GM12801 (cell line): ENCODE results near the gene CRTC1.

ENCODE experiments used
- TF ChIP-seq, protein P1 (sequence below): IDR thresholded peaks from one replicate; pipeline ENCODE4 v1.5.1; 2011; ENCODE audit warnings: control low read depth; ENCODE audit not compliant: insufficient read length; ENCODE audit errors: extremely low read depth

Gene CRTC1

GRCh38 chr19:18655173-18655844 is 28.2 kb upstream of the CRTC1 start:
- TF ChIP-seq, protein P1, sequence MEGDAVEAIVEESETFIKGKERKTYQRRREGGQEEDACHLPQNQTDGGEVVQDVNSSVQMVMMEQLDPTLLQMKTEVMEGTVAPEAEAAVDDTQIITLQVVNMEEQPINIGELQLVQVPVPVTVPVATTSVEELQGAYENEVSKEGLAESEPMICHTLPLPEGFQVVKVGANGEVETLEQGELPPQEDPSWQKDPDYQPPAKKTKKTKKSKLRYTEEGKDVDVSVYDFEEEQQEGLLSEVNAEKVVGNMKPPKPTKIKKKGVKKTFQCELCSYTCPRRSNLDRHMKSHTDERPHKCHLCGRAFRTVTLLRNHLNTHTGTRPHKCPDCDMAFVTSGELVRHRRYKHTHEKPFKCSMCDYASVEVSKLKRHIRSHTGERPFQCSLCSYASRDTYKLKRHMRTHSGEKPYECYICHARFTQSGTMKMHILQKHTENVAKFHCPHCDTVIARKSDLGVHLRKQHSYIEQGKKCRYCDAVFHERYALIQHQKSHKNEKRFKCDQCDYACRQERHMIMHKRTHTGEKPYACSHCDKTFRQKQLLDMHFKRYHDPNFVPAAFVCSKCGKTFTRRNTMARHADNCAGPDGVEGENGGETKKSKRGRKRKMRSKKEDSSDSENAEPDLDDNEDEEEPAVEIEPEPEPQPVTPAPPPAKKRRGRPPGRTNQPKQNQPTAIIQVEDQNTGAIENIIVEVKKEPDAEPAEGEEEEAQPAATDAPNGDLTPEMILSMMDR = no peak

DNA sequence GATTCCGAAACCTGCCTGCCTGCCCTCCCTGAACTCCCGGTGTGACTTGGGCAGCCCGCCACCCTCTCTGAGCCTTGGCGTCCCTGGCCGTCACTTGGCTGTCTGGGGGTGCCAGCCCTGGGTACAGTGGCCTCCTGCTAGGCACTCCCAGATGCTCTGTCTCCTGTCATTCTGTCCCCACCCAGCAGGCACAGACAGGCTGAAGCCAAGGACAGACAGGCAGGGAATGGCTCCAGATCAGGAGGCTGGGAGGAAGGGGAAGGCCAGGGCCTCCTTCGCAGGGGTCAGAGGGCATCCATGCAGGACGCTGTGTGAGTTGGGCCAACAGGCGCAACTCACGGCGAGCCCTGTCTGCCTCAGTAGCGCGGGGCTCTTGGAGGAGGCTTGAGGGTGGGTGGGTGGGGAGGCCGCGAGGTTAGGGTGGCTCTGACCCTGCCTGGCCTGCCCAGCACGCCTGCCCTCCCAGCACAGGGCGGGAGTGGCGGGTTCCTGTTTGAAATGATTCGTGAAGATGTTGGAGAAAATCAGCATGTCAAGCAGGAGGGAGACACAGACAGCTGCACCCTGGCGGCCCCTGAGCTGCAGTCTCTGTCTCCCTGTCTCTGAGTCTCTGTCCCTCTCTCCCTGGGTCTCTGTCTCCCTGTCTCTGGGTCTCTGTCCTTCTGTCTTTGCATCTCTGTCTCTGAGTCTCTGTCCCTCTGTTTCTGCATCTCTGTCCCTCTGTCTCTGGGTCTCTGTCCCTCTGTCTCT is 27.0 kb upstream of the CRTC1 start:
- TF ChIP-seq, protein P1 = no peak

GRCh38 chr19:18657590-18658365 is 25.7 kb upstream of the CRTC1 start:
- TF ChIP-seq, protein P1 = no peak

DNA sequence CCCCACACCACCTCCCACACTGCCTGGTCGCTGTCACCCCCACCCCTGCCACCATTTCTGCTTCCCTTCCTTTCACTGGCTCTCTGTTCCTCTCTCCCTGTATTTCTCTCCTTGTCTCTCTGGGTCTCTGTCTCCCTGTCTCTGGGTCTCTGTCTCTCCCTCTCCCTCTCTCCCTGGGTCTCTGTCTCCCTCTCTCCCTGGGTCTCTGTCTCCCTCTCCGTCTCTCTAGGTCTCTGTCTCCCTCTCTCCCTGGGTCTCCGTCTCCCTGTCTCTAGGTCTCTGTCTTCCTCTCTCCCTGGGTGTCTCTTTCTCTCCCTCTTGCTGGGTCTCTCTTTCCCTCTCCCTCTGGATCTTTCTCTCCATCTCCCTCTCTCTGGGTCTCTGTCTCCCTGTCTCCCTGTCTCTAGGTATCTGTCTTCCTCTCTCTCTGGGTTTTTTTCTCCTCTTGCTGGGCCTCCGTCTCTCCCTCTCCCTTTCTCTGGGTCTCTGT is 25.1 kb upstream of the CRTC1 start:
- TF ChIP-seq, protein P1 = no peak

GRCh38 chr19:18659281-18660050 is 24.0 kb upstream of the CRTC1 start:
- TF ChIP-seq, protein P1 = no peak

- TF ChIP-seq, protein P1 = no peak
These were observed 23.2 kb upstream of the CRTC1 start for GRCh38 chr19:18660051-18660910.
